Large intestine (tissue), 3 donors: ENCODE measurements around the gene CACHD1. TPM values are rescaled to one million over a fixed set of nuclear protein-coding genes. Genes with fewer than 3 reads are reported as not detected.

ENCODE experiments used
- DNase-seq, 2 donors: peaks; one replicate each; pipeline versions ENCODE4 v3.0.0 to v3.0.0-alpha.2; 2013
- H3K27ac ChIP-seq: one replicate; pipeline ENCODE4 v1.5.1; 2013; ENCODE audit warnings: low read length
- H3K27me3 ChIP-seq: 2 replicates; pipeline ENCODE4 v1.6.1; 2013; ENCODE audit warnings: low read length; ENCODE audit not compliant: control insufficient read depth, insufficient read depth
- H3K36me3 ChIP-seq: 2 replicates; pipeline ENCODE4 v1.6.1; 2013; ENCODE audit warnings: low read length; ENCODE audit not compliant: control insufficient read depth, insufficient read depth
- H3K4me1 ChIP-seq: one replicate; pipeline ENCODE4 v1.6.1; 2013; ENCODE audit warnings: low read length; ENCODE audit not compliant: control insufficient read depth, insufficient read depth
- H3K4me3 ChIP-seq: one replicate; pipeline ENCODE4 v1.5.1; 2013; ENCODE audit warnings: low read length
- H3K9me3 ChIP-seq: one replicate; pipeline ENCODE4 v1.6.1; 2013; ENCODE audit warnings: mild to moderate bottlenecking, low read depth, low read length, moderate library complexity; ENCODE audit not compliant: control insufficient read depth
- WGBS: methylation state at CpG from one replicate; pipeline ENCODE4 v1.1.5; 2013; ENCODE audit warnings: low lambda C conversion rate; ENCODE audit not compliant: insufficient coverage; 5-methylcytosine and 5-hydroxymethylcytosine counted together
- polyA plus RNA-seq: library from polyadenylated mRNA; unstranded; fragments of 120-200 nt; gene quantifications from one replicate; pipeline ENCODE4 v1.2.1, GENCODE V29; 2013

Gene CACHD1
- polyA plus RNA-seq, 1 donor, result 9.6 TPM

DNA sequence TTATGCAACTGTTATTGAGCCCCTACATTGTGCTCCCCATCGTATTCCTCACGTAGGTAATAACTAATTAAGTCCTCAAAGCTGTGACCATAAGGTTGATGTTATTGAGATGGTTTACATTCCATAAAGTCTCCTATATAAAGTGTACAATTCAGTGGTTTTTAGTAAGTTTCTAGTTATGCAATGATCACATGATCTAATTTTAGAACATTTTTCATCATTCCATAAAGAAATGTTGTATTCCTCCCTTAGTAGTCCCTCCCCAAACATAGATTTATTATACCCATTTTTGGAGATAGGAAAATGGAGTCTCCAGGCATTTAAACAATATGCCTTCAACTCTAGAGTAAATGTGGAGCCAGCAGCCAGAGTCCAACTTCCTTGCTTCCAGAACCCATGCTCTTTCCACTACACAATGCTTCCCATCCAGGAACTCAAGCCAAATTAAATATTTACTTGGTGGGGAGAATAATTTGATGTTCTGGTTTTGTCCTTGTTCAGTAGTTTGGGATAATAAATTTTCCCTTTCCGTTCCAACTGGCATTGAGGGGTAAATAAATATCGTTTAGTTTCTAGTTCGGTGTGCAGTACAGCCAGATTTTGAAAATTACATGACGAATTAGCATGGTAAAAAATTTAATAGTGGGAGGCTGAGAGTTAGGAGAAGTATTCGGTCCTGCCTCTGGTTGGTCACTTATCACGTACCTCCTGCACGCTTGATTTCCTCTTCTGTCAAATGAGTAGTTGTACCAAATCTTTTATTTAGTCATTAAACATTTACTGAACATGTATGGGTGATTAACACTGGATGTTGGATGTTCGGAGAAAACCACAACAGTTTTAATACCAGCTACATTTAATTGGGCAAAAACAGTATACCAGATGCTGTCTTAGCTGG, 66.3 kb downstream of the CACHD1 start:
- no CpG with 5 or more reads among the region's 10 CpGs for WGBS
- no peaks in the 10 kb centered on the region for H3K27me3 ChIP-seq
- no peak overlapping the region for H3K4me3 ChIP-seq
- no peaks in the 10 kb centered on the region for H3K9me3 ChIP-seq
- H3K27ac ChIP-seq, result no peak overlapping the region
- peaks cover 4% of the 10 kb centered on the region for H3K4me1 ChIP-seq
- no peak for DNase-seq
- H3K36me3 ChIP-seq, result no peaks in the 10 kb centered on the region

DNA sequence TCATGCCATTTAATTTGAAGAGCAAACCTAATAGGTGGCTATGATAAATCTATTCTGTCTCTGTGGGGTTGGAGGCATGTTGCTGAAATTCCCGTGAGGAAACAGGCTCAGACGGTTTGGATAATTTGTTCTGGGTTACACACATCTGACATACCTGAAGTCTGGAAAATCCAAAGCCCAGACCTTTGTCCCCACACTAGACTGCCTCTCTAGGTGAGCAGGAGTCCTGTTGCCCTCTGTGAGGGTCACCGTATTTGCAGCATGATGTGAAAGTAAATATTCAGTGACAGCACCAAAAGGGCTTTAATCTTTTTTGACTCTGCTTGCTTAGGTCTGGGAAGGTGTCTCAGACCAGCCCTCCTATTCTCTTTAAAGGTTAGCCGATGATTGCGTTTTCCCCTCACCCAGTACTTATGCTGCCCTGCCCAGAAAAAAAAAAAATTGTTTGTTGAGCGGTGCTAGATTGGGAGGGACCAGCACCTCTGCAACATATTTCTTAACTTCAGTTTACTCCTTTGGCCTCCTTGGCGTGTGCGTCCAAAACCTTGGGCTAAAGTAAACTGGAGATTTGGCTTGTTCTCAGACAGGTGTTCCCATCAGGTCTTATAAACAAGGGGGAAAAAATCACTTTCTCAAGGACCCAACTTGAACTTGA, 67.0 kb downstream of the CACHD1 start:
- Histone ChIP-seq H3K4me3 (no peak overlapping the region), H3K36me3 (no peaks in the 10 kb centered on the region), H3K4me1 (peaks cover 4% of the 10 kb centered on the region), H3K9me3 (no peaks in the 10 kb centered on the region), H3K27ac (no peak overlapping the region), H3K27me3 (no peaks in the 10 kb centered on the region)
- no CpG with 5 or more reads among the region's 8 CpGs for WGBS
- peak in 1 of 2 donors; percentile 37 for DNase-seq

DNA sequence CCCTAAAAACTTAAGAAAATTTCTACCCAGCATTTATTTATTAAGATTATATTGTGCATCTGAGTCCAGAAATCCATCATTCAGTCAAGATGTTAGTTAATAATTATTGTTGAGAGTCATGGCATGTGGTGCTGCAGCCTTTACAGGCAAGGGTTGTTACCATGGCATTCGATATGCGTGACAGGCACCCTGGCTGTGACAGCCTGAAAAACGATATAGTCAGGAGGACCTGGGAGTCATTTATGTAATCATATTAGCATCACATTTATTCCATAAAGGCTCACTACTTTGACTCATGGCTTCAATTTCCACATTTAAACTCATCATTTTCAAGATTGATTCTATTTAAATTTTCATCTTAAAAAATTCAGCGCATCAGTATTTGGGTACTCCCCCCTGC, 68.0 kb downstream of the CACHD1 start:
- no peaks in the 10 kb centered on the region for H3K36me3 ChIP-seq
- 100% methylated on average over 1 of the region's 4 CpGs for WGBS
- H3K4me1 ChIP-seq, result peaks cover 4% of the 10 kb centered on the region
- no peak overlapping the region for H3K27ac ChIP-seq
- H3K4me3 ChIP-seq, result no peak overlapping the region
- no peak for DNase-seq
- no peaks in the 10 kb centered on the region for H3K27me3 ChIP-seq
- H3K9me3 ChIP-seq, result no peaks in the 10 kb centered on the region

DNA sequence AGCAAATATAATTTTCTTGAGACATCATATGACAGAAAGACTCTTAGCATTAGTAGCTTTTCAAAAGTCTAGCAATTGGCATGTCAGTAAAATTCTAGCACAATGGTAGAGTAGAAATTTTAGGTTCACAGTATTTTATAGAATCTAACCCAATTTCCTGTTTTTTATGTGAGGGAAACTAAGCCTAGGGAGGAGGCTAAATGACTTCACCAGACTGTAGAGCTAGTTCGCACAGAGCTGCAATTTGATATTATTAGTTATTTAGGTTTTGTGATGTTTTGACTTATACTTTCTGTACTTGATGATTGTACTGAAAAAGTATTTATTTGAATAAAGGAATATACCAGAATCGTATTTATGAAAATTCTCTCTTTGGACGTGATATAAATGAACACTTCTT, 68.5 kb downstream of the CACHD1 start:
- Histone ChIP-seq H3K4me1 (peaks cover 4% of the 10 kb centered on the region), H3K9me3 (no peaks in the 10 kb centered on the region), H3K36me3 (no peaks in the 10 kb centered on the region), H3K4me3 (no peak overlapping the region), H3K27ac (no peak overlapping the region), H3K27me3 (no peaks in the 10 kb centered on the region)
- no peak for DNase-seq
- WGBS, result 100% methylated on average over 2 of the region's 3 CpGs

- Histone ChIP-seq H3K27me3 (no peaks in the 10 kb centered on the region), H3K4me1 (peaks cover 4% of the 10 kb centered on the region), H3K4me3 (no peak overlapping the region), H3K9me3 (no peaks in the 10 kb centered on the region), H3K27ac (no peak overlapping the region), H3K36me3 (no peaks in the 10 kb centered on the region)
- WGBS, result 63% methylated on average over 1 of the region's 3 CpGs
- no peak for DNase-seq
These were observed 69.4 kb downstream of the CACHD1 start for GRCh38 chr1:64539289-64539688.

GRCh38 chr1:64539781-64540218, 69.9 kb downstream of the CACHD1 start:
- Histone ChIP-seq H3K27ac (no peak overlapping the region), H3K36me3 (no peaks in the 10 kb centered on the region), H3K27me3 (no peaks in the 10 kb centered on the region), H3K4me1 (peaks cover 4% of the 10 kb centered on the region), H3K9me3 (no peaks in the 10 kb centered on the region), H3K4me3 (no peak overlapping the region)
- WGBS, result no CpG with 5 or more reads among the region's 2 CpGs
- DNase-seq, result peak in 1 of 2 donors; percentile 50

DNA sequence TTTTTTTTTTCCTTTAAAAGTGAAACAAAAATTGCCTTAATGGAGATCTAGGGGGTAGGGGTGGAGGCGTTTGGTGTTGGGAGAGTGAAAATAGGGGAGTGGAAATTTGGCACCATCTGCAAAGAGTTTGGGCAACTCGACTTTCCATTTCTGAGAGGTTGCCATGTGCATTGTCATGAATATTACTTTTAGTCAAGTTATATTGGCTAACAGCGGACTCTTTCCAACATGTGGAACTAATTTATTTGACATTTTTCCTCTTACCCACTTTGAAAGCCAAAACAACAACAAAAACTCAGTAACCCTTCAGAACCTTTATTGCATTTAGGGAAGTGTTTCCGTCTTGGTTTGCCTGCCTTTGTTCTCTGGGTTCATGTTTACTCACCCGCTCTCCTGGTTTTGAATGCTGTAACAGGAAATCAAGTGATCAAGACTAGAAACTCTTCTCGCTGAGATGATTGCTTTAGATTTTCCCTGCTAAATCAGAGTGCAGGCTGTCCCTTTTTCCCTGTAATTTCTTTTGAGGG, 70.4 kb downstream of the CACHD1 start:
- Histone ChIP-seq H3K4me1 (peaks cover 4% of the 10 kb centered on the region), H3K9me3 (no peaks in the 10 kb centered on the region), H3K4me3 (no peak overlapping the region), H3K36me3 (no peaks in the 10 kb centered on the region), H3K27me3 (no peaks in the 10 kb centered on the region), H3K27ac (no peak overlapping the region)
- WGBS, result 100% methylated on average over 1 of the region's 6 CpGs
- no peak for DNase-seq

GRCh38 chr1:64542118-64542517, 72.2 kb downstream of the CACHD1 start:
- no peaks in the 10 kb centered on the region for H3K9me3 ChIP-seq
- H3K4me1 ChIP-seq, result no peaks in the 10 kb centered on the region
- H3K36me3 ChIP-seq, result no peaks in the 10 kb centered on the region
- 73% methylated on average over 3 of the region's 4 CpGs for WGBS
- no peaks in the 10 kb centered on the region for H3K27me3 ChIP-seq
- H3K4me3 ChIP-seq, result no peak overlapping the region
- H3K27ac ChIP-seq, result no peak overlapping the region
- DNase-seq, result no peak

GRCh38 chr1:64543831-64544230, 73.9 kb downstream of the CACHD1 start:
- no peak overlapping the region for H3K4me3 ChIP-seq
- DNase-seq, result no peak
- no peaks in the 10 kb centered on the region for H3K27me3 ChIP-seq
- no peaks in the 10 kb centered on the region for H3K4me1 ChIP-seq
- no CpG with 5 or more reads among the region's 4 CpGs for WGBS
- no peaks in the 10 kb centered on the region for H3K9me3 ChIP-seq
- H3K27ac ChIP-seq, result no peak overlapping the region
- H3K36me3 ChIP-seq, result no peaks in the 10 kb centered on the region

GRCh38 chr1:64545118-64545843, 75.4 kb downstream of the CACHD1 start:
- no peak for DNase-seq
- no peaks in the 10 kb centered on the region for H3K9me3 ChIP-seq
- H3K4me1 ChIP-seq, result no peaks in the 10 kb centered on the region
- 88% methylated on average over 1 of the region's 6 CpGs for WGBS
- H3K36me3 ChIP-seq, result no peaks in the 10 kb centered on the region
- no peaks in the 10 kb centered on the region for H3K27me3 ChIP-seq
- no peak overlapping the region for H3K27ac ChIP-seq
- H3K4me3 ChIP-seq, result no peak overlapping the region
